GM12801 (cell line): Measurements from ENCODE around the gene SLC2A1.

Experiments
- CTCF ChIP-seq: IDR thresholded peaks from one replicate; pipeline ENCODE4 v1.5.1; 2011; ENCODE audit warnings: control low read depth; ENCODE audit not compliant: insufficient read length; ENCODE audit errors: extremely low read depth

SLC2A1 gene

GRCh38 chr1:42932442-42932941, 26.2 kb downstream of the SLC2A1 start:
- no peak for TF ChIP-seq CTCF

- TF ChIP-seq CTCF, result no peak
These were observed 26.7 kb downstream of the SLC2A1 start for GRCh38 chr1:42931911-42932422.

DNA sequence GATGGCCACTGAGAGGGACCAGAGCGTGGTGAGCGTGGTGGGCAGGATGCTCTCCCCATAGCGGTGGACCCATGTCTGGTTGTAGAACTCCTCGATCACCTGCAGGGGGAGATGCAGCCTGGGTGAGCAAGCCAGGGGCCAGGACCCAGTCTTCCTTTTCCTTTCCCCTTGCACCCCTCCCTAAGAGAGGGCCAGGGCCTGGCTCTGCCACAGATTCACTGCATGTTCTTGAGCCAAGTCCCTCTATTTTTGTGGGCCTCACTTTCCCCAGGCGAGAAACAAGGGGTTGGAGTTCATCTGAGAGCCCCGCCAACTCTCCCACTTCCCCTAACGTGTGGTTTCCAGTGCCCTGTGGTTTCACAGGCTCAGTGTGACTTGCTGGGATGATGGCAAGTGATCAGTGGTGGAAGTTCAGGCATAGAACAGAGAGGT, 27.5 kb downstream of the SLC2A1 start:
- TF ChIP-seq CTCF, result no peak

GRCh38 chr1:42930178-42931107, 28.2 kb downstream of the SLC2A1 start:
- no peak for TF ChIP-seq CTCF

DNA sequence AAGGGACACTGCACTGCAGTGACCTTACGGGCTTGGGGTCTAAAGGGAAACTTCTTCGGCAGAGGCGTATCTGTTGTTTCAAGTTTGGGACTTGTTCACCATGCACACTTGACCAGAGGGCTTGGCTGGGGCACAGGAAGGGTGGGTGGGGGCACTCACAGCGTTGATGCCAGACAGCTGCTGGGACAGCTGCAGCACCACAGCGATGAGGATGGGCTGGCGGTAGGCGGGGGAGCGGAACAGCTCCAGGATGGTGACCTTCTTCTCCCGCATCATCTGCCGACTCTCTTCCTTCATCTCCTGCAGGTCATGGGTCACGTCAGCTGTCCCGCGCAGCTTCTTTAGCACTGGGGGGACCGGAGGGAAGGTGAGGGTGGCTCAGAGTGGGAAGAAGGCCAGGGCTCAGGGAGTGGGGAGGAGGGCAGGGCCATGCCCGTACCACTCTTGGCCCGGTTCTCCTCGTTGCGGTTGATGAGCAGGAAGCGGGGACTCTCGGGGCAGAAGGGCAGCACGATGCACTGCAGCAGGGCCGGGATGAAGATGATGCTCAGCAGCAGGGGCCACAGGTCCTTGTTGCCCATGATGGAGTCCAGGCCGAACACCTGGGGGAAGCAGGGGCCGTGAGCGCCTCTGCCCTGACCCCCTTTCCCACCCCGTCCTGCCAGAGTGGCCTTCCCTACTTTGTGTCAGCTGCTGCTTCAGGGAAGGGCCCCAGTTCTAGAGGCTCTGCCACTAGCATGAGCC, 29.1 kb downstream of the SLC2A1 start:
- TF ChIP-seq CTCF, result no peak

DNA sequence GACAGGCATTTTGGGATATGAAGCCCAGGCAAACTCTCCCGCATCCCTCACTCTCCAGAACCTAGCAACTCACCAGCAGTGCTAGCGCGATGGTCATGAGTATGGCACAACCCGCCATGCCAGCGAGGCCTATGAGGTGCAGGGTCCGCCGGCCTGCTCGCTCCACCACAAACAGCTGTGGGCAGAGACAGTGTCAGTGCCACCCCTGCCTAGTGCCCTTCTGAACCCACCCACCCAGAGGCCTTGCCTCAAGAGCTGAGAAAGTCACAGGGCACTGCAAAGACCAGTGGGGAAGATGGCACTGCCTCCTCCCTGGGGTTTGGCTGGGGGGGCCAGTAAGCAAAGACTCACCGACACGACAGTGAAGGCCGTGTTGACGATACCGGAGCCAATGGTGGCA, 29.8 kb downstream of the SLC2A1 start:
- no peak for TF ChIP-seq CTCF

DNA sequence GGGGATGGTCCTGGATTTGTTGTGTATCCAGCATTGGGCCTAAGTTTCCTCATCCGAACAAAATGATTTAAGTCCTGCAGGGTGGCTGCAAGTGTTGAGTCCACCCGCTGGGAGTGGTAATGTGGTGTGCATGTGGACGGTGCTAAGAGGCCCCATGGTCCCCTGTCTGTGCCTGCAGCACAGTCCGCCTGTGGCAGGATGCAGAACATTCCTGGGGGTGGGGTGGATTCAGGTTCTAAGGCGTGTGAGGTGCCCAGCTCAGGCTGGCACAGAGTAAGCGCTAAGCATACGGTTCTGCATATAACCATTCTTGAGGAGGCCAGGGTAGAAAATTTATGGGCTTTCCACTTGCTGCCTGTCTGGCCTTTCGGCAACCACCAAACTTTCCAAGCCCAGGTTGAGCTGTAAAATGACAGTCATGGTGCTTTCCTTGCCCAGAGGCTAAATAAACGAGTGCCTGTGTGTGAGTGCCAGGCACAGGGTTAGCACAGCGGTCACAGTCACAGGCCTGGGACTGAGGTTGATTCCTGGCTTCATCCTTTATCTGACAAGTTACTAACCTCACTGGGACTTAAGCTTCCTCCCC, 30.7 kb downstream of the SLC2A1 start:
- no peak for TF ChIP-seq CTCF
